HEK293 (cell line): ENCODE measurements around the gene DIP2B.

ENCODE experiments used
- CTCF ChIA-PET: fragments of 350-600 bp; formaldehyde crosslinking; extraction: SDS; loops from one replicate; lab custom pipeline; 2021; ENCODE audit warnings: antibody characterized with exemption; lab: Yijun Ruan, JAX
- POLR2A ChIA-PET: fragments of 300-600 bp; formaldehyde crosslinking; extraction: SDS; loops from one replicate; lab custom pipeline; 2020; ENCODE audit warnings: antibody characterized with exemption, inconsistent platforms; lab: Yijun Ruan, JAX
- H3K27ac ChIP-seq: fragments of 200-500 bp; sonication (Bioruptor generic); 2 replicates; pipeline ENCODE4 v1.5.1; 2014; ENCODE audit warnings: low read depth, low read length, control low read depth, inconsistent platforms; ENCODE audit errors: extremely low read depth
- H3K36me3 ChIP-seq, 2 experiments: fragments of 200-500 bp in 1 of 2; sonication (Bioruptor generic) in 1 of 2; 1 replicate in 1 of 2; 2 replicates in 1 of 2; pipeline ENCODE4 v1.5.1; 2014 to 2017; ENCODE audit warnings: inconsistent platforms in 2 of 2, low read length in 2 of 2; ENCODE audit not compliant: control insufficient read depth in 2 of 2, insufficient read depth in 1 of 2
- H3K4me1 ChIP-seq: fragments of 200-500 bp; sonication (Bioruptor generic); 2 replicates; pipeline ENCODE4 v1.5.1; 2014; ENCODE audit warnings: mild to moderate bottlenecking, low read length, inconsistent platforms; ENCODE audit not compliant: control insufficient read depth, insufficient read depth
- H3K4me3 ChIP-seq: 2 replicates; pipeline ENCODE4 v1.5.1; 2011; ENCODE audit warnings: low read depth, mild to moderate bottlenecking, control low read depth, low read length, moderate library complexity
- H3K9me3 ChIP-seq: fragments of 200-500 bp; sonication (Bioruptor generic); 2 replicates; pipeline ENCODE4 v1.5.1; 2014; ENCODE audit warnings: low read depth, low read length, inconsistent platforms; ENCODE audit not compliant: control insufficient read depth, insufficient read depth
- BCL11A ChIP-seq: fragments of 450-650 bp; formaldehyde crosslinking; IDR thresholded peaks from 2 replicates; pipeline ENCODE4 v1.5.1; 2016; ENCODE audit warnings: low read depth, missing biosample characterization, missing genetic modification characterization
- EGR2 ChIP-seq: fragments of 450-650 bp; formaldehyde crosslinking; IDR thresholded peaks from 2 replicates; pipeline ENCODE4 v1.5.1; 2016; ENCODE audit warnings: low read depth, missing biosample characterization, missing genetic modification characterization
- GFI1B ChIP-seq: fragments of 450-650 bp; formaldehyde crosslinking; IDR thresholded peaks from 2 replicates; pipeline ENCODE4 v1.5.1; 2016; ENCODE audit warnings: missing biosample characterization, missing genetic modification characterization
- GLIS1 ChIP-seq: fragments of 450-650 bp; formaldehyde crosslinking; IDR thresholded peaks from 2 replicates; pipeline ENCODE4 v1.5.1; 2016; ENCODE audit warnings: missing biosample characterization, missing genetic modification characterization
- HOXA7 ChIP-seq: sonication (generic); formaldehyde crosslinking; IDR thresholded peaks from 2 replicates; pipeline ENCODE4 v1.8.1; 2022; ENCODE audit warnings: missing genetic modification reagents, borderline replicate concordance
- KLF1 ChIP-seq: fragments of 450-650 bp; formaldehyde crosslinking; IDR thresholded peaks from 2 replicates; pipeline ENCODE4 v1.5.1; 2016; ENCODE audit warnings: missing biosample characterization, missing genetic modification characterization
- MZF1 ChIP-seq: fragments of 450-650 bp; formaldehyde crosslinking; IDR thresholded peaks from 2 replicates; pipeline ENCODE4 v1.5.1; 2017; ENCODE audit warnings: missing biosample characterization, missing genetic modification characterization, borderline replicate concordance
- TSHZ1 ChIP-seq: fragments of 450-650 bp; formaldehyde crosslinking; IDR thresholded peaks from 2 replicates; pipeline ENCODE4 v1.5.1; 2016; ENCODE audit warnings: missing biosample characterization, missing genetic modification characterization, borderline replicate concordance
- WT1 ChIP-seq: fragments of 450-650 bp; formaldehyde crosslinking; IDR thresholded peaks from 2 replicates; pipeline ENCODE4 v1.5.1; 2016; ENCODE audit warnings: missing biosample characterization, missing genetic modification characterization
- YY2 ChIP-seq: fragments of 450-650 bp; formaldehyde crosslinking; IDR thresholded peaks from 2 replicates; pipeline ENCODE4 v1.5.1; 2016; ENCODE audit warnings: missing biosample characterization, missing genetic modification characterization
- ZBTB1 ChIP-seq: fragments of 450-650 bp; formaldehyde crosslinking; IDR thresholded peaks from 2 replicates; pipeline ENCODE4 v1.5.1; 2016; ENCODE audit warnings: missing biosample characterization, missing genetic modification characterization
- ZBTB17 ChIP-seq: fragments of 450-650 bp; formaldehyde crosslinking; IDR thresholded peaks from 2 replicates; pipeline ENCODE4 v1.5.1; 2016; ENCODE audit warnings: missing biosample characterization, missing genetic modification characterization
- ZFHX2 ChIP-seq: fragments of 450-650 bp; formaldehyde crosslinking; conservative IDR thresholded peaks from 2 replicates; pipeline ENCODE4 v1.5.1; 2016; ENCODE audit warnings: missing biosample characterization, missing genetic modification characterization
- ZNF155 ChIP-seq: fragments of 450-650 bp; formaldehyde crosslinking; IDR thresholded peaks from 2 replicates; pipeline ENCODE4 v1.5.1; 2016; ENCODE audit warnings: missing biosample characterization, missing genetic modification characterization
- ZNF2 ChIP-seq: fragments of 450-650 bp; formaldehyde crosslinking; IDR thresholded peaks from 2 replicates; pipeline ENCODE4 v1.5.1; 2016; ENCODE audit warnings: missing biosample characterization, missing genetic modification characterization
- ZNF335 ChIP-seq: fragments of 450-650 bp; formaldehyde crosslinking; conservative IDR thresholded peaks from 2 replicates; pipeline ENCODE4 v1.5.1; 2016; ENCODE audit warnings: missing biosample characterization, missing genetic modification characterization
- ZNF362 ChIP-seq: fragments of 450-650 bp; formaldehyde crosslinking; IDR thresholded peaks from 2 replicates; pipeline ENCODE4 v1.5.1; 2016; ENCODE audit warnings: missing biosample characterization, missing genetic modification characterization
- ZNF366 ChIP-seq: fragments of 450-650 bp; formaldehyde crosslinking; conservative IDR thresholded peaks from 2 replicates; pipeline ENCODE4 v1.5.1; 2016; ENCODE audit warnings: missing biosample characterization, missing genetic modification characterization
- ZNF404 ChIP-seq: fragments of 450-650 bp; formaldehyde crosslinking; IDR thresholded peaks from 2 replicates; pipeline ENCODE4 v1.5.1; 2017; ENCODE audit warnings: missing biosample characterization, missing genetic modification characterization
- ZNF473 ChIP-seq: fragments of 450-650 bp; formaldehyde crosslinking; IDR thresholded peaks from 2 replicates; pipeline ENCODE4 v1.5.1; 2017; ENCODE audit warnings: missing biosample characterization, missing genetic modification characterization
- ZNF610 ChIP-seq: fragments of 450-650 bp; formaldehyde crosslinking; IDR thresholded peaks from 2 replicates; pipeline ENCODE4 v1.5.1; 2016; ENCODE audit warnings: missing biosample characterization, missing genetic modification characterization, borderline replicate concordance
- ZNF626 ChIP-seq: fragments of 450-650 bp; sonication (Bioruptor Pico); formaldehyde crosslinking; IDR thresholded peaks from 2 replicates; pipeline ENCODE4 v1.5.1; 2018; ENCODE audit warnings: missing biosample characterization, missing genetic modification characterization, inconsistent platforms
- ZNF660 ChIP-seq: fragments of 450-650 bp; IDR thresholded peaks from 2 replicates; pipeline ENCODE4 v1.5.1; 2018; ENCODE audit warnings: missing biosample characterization, mild to moderate bottlenecking, missing genetic modification characterization
- ZNF664 ChIP-seq: fragments of 450-650 bp; formaldehyde crosslinking; IDR thresholded peaks from 2 replicates; pipeline ENCODE4 v1.5.1; 2016; ENCODE audit warnings: missing biosample characterization, missing genetic modification characterization
- ZNF692 ChIP-seq: fragments of 450-650 bp; formaldehyde crosslinking; IDR thresholded peaks from 2 replicates; pipeline ENCODE4 v1.5.1; 2016; ENCODE audit warnings: missing biosample characterization, missing genetic modification characterization
- ZNF830 ChIP-seq: fragments of 450-650 bp; IDR thresholded peaks from 2 replicates; pipeline ENCODE4 v1.5.0; 2018; ENCODE audit warnings: missing biosample characterization, missing genetic modification characterization, low read depth, mild to moderate bottlenecking, moderate library complexity

The DIP2B gene

GRCh38 chr12:50613463-50613862 lies 108.7 kb downstream of the DIP2B start:
- 0 out of 2 replicates have a peak, but pooled peaks cover 3% of the 10 kb centered on the region for H3K4me1 ChIP-seq
- POLR2A ChIA-PET = no interaction called here
- no peak for TF ChIP-seq ZNF404
- TF ChIP-seq ZNF473 (tag by site-specific recombination) = no peak
- no peak for TF ChIP-seq ZNF664
- TF ChIP-seq GFI1B (tag by site-specific recombination) = no peak
- TF ChIP-seq ZBTB17 (tag by site-specific recombination) = no peak
- TF ChIP-seq ZNF2 = no peak
- no peak for TF ChIP-seq ZBTB1
- no peak for TF ChIP-seq TSHZ1
- H3K27ac ChIP-seq = no peak overlapping the region
- no peaks in the 10 kb centered on the region; a peak in 1 of 3 replicates for H3K36me3 ChIP-seq
- no peak overlapping the region for H3K4me3 ChIP-seq
- H3K9me3 ChIP-seq = no peaks in the 10 kb centered on the region
- CTCF ChIA-PET = interaction anchor here (0.7 to 1.3 kb wide), 2 partner anchors 10 to 23 kb away, joined by 3 to 5 read pairs; no protein-coding TSS in a partner anchor

GRCh38 chr12:50614167-50614759 lies 109.5 kb downstream of the DIP2B start:
- ChIA-PET POLR2A (no interaction called here), CTCF (interaction anchor here (0.6 to 1.4 kb wide), 6 partner anchors 11 to 178 kb away, joined by 3 to 5 read pairs (median 4); no protein-coding TSS in a partner anchor)
- Histone ChIP-seq H3K27ac (no peak overlapping the region), H3K4me1 (peaks cover 7% of the 10 kb centered on the region; the same call in 1 of the 2 replicates), H3K9me3 (no peaks in the 10 kb centered on the region), H3K4me3 (no peak overlapping the region), H3K36me3 (no peaks in the 10 kb centered on the region)
- TF ChIP-seq ZNF692 (tag by site-specific recombination) (peak; percentile 62; the same call in 1 of the 2 replicates), MZF1 (tag by site-specific recombination) (peak; percentile 18; the same call in 1 of the 2 replicates), ZNF335 (tag by site-specific recombination) (0 out of 2 replicates have a peak, but pooled peaks have one; percentile 24), HOXA7 (CRISPR knock-in tag) (no peak), ZNF362 (tag by site-specific recombination) (no peak), KLF1 (no peak), EGR2 (tag by site-specific recombination) (peak; percentile 34; the same call in 1 of the 2 replicates), GLIS1 (tag by site-specific recombination) (peak; percentile 43; the same call in 1 of the 2 replicates), ZNF610 (tag by site-specific recombination) (no peak), YY2 (tag by site-specific recombination) (0 out of 2 replicates have a peak, but pooled peaks have one; percentile 44), ZNF830 (tag by site-specific recombination) (no peak), BCL11A (tag by site-specific recombination) (0 out of 2 replicates have a peak, but pooled peaks have one; percentile 19), ZFHX2 (tag by site-specific recombination) (peak; percentile 59), WT1 (tag by site-specific recombination) (0 out of 2 replicates have a peak, but pooled peaks have one; percentile 11), ZNF366 (tag by site-specific recombination) (0 out of 2 replicates have a peak, but pooled peaks have one; percentile 45), ZNF626 (no peak), ZNF660 (tag by site-specific recombination) (peak; percentile 62), ZNF155 (tag by site-specific recombination) (no peak)
